ENCODE measurements around the gene ATP5F1D. TPM values are rescaled to one million over a fixed set of nuclear protein-coding genes. Genes with fewer than 3 reads are reported as not detected.
A peak's percentile ranks its signal among the peaks of the same experiment; 100 is the strongest.

The ATP5F1D gene
- total RNA-seq, 1 experiment from 2014 or later: 127 TPM

DNA sequence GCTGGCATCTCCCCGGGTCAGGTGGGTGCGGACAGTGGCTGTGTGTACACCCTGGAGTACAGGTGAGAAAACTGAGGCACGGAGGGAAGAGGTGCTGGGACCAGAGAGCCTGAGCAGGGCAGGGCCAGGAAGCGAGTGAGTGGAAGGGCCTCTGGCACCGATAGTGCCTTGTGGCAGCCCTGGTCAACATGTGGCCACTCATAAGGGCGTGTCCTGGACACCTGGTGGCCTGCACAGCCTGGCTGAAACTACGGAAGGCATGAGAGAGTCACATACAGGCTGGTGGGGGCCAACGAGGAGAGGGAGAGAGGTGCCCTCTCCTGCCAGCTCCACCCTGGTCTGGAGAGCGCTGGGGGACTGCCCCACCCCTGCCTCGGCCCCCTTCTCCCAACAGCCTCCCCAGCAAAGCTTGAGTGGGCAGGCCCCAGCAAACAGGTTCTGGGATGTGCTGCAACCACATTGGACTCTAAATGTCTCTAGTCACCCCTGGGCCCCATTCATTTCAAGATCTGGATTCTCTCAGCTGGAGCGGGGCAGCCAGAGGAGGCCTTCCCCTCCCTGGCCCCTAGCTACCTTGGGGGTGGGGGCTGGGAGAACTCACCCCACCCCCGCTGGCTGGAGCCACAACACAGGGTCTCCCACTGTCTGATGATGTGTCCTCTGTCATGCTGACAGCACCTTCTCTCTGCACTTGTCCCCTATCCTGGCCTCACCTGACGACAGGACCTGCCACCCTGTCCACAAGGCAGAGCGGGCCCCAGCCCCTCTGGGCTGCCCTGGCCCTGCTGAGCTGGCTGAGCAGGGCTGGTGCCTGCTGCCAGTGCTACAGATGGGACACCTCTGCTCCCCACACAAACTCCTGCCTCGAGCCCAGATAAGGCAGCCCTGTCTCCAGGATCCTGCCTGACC is 9.6 kb upstream of the ATP5F1D start:
- no peak for DNase-seq (ENCODE audit: low read depth)

DNA sequence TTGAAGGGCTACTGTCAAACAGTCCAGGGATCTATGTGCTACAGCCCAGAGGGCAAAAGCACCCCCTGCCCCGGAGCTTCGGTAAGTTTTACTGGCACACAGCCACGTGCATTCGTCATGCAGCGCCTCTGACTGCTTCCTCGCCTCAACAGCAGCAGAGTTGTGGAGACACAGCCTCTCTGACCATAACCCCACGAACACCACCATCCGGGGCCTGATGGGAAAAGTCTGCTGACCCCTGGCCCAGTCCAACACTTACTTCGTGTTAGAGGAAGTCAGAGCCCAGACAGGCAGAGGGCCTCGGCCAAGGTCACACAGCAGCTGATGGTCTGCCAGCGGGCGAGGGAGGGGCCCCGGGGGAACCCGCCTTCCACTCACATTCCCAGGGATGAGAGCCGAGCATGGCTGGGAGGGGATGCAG is 8.9 kb upstream of the ATP5F1D start:
- peak; percentile 39 for DNase-seq (ENCODE audit: low read depth)

DNA sequence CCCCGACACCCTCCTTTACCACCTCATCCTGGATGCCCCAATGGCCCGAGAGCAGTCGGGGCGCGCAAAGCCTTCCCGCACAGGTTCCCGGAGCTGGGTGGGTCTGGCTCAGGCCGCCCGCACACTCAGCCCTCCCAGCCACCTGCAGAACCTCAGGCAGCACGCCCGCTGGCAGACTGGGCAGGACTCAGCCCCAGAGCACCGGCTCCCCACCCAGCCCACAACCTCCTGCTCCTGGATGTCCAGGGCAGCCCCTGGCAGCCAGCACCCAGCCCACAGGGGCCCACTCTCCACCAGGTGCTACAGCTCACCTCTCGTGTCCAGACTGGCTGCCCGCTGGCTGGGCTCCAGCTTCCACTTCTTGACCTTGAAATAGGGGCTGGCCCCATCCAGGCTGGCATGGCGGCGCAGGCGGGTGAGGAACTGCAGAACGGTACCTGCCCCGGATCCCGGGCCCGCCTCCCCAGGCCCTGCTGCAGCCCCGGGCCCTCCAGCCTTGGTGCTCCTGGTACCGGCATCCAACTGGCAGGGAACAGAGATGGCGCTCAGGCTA is 8.4 kb upstream of the ATP5F1D start:
- DNase-seq (ENCODE audit: low read depth): no peak

DNA sequence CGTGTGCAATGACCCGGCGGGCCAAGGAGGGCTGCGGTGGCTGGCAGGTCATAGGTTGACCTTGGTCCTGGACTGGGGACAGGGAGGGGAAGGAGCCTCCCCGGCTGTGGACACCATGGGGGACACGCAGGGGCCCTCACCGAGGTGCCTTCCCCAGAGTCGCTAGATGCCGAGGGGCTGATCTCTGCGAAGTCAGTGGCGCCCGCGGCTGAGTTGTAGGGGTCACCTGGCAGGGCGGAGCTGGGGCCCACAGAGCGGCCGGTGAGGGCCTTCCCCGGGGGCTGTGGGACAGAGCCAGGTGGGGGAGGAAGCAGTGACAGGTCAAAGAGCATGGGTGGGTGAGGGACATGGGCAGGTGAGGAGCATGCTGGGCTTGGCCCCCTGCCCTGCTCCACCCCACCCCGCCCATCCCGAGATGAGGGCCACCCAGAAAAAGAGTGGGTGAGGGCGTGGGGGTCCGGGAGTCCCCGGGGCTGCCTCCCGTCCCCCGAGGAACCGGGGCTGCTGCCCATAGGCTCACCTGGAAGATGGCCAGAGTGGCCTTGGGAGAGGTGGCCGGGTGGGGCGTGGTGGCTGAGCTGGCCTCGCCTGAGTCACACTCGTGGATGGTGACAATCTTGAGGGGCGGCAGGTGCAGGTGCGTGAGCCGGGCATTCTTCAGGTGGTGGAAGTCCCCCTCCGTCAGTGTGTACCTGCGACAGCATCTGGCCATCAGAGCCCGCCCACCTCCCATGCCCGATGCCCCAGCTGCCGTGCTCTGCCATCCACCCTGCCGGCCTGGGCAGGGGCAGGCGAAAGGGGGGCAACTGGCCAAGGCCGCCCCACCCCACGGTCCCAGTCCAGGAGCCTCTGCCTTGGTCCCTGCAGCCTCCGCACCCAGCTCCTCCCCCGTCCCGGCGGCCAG is 7.2 kb upstream of the ATP5F1D start:
- DNase-seq (ENCODE audit: low read depth): no peak

DNA sequence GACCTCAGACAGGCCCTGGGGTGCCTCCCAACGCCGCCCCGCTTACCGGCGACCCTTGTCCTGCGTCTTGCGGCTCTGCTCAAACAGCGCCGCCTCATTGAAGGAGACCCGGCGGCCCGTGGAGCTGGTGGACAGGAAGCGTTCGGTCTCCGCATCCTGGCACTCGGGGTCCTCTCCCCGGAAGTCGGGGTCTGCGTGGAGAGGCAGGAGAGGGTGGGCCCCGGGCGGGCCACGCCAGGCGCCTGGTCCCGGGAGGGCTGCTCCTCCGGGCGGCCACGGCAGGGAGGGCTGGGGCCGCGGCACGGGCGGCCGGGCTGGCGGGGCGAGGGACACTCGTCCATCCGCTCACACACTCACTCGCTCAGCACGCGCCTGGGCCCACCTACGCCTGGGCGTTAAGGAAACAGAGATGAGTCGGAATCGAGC is 6.6 kb upstream of the ATP5F1D start:
- no peak for DNase-seq (ENCODE audit: low read depth)

DNA sequence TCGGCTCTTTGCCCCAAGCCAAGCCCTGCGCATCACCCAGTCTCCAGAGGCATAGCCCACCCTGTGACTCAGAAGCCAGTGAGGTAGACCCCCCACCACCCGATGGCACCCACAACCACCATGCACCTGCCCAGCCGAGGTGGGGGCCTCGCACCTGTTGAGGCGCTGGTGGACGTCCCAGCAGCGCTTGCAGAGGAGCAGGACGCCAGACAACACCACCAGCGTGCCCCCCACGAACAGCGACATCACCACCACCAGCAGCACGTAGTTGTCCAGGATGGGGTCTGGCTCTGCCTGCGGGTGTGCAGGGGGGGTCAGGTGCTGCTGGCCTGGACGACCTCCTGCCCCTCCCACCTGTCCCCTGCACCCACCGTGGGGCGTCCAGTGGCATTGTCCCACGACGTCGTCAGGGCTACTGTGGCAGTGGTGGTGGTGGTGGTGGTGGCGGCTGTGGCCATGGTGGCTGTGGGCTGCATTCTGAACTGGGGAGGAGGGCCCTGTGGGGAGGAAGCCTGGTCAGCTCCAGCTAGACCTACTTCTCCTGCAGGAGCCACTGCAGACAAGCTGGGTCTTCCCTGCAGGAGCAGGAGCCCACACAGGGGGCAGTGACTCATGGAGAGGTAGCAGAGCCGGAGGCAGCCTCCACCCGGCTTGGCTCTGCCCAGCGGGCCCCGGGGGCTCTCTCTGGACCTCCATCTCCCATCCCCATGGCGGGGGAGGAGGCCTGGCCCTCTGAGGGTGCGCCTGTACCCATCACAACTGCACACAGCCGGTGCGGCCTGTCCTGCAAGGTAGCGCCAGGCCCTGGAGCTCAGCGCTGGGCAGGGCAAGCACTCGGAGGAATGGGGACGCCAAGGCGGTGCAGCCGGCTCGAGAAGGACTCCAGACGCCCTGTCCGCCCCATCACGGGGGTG is 5.7 kb upstream of the ATP5F1D start:
- DNase-seq (ENCODE audit: low read depth): peak; percentile 46

DNA sequence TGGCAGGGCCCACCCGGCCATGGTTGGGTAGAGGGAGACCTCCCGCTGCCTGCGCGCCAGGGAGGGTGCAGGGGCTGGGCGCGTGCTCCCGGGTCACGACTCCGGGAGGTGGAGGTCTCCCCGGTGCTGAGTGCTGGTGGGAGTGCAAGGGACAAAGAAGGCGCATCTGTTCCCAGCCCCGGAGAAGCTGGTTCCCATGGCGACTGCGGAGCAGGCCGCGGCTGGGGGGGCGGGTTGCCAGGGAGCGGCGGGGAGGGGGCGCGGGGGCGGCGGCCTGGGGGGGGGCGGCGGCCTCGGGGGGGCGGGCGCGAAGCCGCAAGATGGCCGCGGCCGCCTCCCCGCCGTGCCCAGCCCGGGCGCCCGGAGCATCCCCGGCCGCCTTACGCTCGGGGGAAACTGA is 5.0 kb upstream of the ATP5F1D start:
- DNase-seq (ENCODE audit: low read depth): no peak

DNA sequence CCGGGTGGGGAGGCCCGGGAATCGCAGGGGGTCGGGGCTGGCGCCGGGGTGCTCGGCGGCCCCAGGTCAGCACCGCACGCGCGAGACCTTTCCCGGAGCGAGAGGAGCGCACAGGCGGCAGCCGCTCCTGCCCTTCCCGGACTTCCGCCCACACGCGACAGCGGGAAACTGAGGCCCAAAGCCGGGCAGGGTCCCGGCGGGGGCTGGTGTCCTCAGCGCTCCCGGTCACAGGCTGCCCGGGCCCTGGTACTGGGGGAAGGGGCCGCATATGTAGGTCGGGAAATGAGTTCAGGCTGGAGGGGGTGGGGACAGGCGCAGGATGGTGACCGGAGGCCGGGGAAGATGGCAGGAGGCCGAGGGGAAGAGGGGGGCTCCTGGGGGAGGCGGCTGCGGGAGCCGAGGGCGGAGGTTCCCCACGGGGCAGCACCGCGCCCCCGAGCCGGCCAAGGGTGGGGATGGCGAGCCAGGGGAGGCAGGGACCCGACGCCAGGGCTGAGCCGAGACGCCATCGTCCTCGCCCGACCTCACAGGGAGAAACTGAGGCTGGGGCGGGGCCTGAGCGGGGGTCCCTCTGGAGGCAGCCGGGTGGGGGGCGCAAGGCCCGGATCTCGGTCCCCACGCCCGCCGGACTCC is 4.4 kb upstream of the ATP5F1D start:
- DNase-seq (ENCODE audit: low read depth): no peak

DNA sequence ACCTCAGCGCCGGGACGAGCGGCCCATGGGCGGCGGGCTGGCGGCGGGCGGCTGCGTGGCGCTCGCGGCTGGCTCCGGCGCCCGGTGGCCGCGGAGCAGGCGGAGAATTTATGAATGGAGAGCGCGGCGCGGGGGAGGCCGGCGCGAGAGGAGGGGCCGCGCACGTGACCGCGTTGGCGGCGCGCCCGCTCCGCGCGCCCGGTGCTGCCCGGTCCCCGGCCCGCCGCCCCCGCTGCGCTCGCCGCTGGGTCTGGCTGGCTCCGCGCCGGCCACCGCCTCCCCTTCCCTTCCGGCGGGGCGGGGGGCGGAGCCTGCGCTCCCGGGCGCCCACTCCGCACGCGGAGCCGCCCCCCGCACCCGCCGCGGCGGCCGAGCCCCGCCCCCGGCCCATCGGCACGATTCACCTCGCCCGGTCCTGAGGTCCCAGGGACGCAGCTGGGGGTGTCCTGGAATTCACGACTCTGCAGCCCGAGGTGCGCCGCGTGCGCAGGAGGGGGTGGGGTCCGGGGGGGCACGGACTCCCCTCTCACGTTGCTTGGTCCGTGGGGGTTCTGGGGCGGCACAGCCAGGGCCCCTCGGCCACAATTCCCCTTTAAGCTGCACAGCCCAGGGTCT is 3.7 kb upstream of the ATP5F1D start, which contains the start of gene CBARP:
Gene CBARP, minus strand, starts transcription at position 252 of the 615 bp plus-strand sequence. CDS start 1,905 bp downstream, outside the sequence.
- DNase-seq (ENCODE audit: low read depth): no peak

DNA sequence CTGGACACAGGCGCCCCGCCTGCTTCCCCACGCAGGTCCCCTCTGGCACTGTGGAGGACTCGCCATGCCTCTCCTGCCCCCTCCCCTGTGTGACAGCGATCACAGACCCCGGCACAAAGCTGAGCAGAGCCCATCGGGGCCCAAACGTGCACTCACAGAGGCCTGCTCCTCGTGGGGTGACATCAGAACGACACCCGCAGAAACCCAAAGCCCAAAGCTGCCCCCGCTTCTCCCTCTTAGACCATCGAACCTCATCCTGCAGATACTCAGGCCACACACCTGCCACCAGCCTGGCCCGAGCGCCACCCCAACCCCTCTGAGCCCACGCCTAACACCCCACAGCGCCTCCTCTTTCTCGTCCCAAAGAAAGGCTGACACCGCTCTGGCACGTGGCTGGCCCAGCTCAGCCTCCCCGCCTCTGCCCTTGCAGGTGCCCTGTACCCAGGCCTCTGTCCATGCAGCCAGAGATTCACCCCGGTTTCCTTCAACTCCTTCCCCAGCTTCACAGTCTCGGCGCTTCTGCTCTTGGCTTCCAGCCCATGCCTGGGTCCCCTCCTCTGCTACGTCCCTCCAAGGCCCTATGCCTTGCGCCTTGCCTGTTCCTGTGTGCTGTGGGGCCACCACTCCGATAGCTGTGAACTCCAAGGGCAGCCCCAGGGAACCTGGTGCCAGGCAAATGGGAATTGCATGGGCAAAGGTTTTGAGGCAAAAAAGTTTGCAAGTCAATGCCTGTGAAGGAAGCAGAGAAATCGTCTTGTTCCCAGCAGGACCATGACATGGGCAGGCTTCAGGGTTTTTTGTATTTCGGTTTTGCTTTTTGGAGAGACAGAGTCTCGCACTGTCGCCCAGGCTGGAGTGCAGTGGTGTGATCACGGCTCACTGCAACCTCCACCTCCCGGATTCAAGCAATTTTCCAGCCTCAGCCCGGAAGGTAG is 2.9 kb upstream of the ATP5F1D start:
- DNase-seq (ENCODE audit: low read depth): no peak

DNA sequence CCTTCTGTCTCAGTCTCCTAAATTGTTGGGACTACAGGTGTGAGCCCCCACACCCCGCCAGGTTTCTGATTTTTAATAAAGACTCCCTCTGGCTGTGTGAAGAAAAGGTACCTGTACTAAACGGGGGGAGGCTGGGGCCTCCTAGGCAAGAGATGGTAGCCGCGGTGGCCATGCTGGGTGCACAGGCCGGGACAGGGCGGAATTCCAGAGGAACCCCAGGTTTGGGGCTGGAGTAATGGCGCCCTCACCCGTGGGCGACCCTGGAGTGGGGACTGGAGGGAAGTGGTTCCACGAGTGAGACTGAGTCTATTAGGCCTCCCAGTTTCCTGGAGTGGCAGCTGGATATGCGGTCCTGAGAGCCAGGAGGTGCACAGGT is 2.1 kb upstream of the ATP5F1D start:
- DNase-seq (ENCODE audit: low read depth): no peak

DNA sequence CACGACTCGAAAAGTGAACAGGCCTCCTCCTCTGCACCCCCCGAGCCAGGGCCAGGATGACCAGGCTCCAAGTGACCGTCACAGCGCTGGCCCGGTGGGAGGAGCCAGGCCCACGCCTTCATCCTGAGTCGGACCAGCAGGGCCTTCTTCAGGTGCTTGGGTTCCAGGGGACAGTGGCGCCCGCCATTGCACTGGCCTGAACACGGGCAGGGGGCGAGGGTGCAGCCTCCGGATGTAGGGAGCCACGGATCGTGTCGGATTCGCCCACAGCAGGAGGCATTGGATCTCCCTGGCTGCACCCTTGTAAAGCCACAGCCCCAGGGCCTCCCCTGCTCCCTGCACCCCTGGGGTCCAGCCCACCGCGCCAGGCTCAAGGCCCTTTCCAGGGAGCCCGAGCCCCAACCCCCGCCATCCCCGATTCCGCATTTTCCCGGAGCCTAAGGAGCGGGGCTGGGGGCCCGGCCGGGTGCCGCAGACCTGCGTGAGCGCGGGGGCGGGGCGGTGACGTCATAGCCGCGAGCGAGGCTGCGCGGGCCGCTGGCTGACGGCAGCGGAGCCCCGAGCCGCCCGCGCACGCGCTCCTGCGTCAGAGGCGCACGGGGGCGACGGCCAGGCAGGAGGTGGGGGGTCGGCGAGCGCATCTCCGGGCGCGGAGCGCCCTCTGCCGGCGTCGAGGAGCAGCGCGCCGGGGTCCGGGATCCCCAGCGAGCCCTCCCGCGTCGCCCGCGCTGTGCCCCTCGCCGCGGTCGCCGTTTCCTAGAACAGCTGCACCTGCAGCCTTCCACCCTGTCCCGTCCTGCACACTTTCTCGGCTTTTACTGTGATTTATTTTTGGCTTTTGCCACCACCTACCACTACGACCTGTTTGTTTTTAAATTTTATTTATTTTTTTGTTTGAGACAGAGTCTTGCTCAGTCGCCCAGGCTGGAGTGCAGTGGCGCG is 1.5 kb upstream of the ATP5F1D start:
- peak; percentile 80 for DNase-seq (ENCODE audit: low read depth)

DNA sequence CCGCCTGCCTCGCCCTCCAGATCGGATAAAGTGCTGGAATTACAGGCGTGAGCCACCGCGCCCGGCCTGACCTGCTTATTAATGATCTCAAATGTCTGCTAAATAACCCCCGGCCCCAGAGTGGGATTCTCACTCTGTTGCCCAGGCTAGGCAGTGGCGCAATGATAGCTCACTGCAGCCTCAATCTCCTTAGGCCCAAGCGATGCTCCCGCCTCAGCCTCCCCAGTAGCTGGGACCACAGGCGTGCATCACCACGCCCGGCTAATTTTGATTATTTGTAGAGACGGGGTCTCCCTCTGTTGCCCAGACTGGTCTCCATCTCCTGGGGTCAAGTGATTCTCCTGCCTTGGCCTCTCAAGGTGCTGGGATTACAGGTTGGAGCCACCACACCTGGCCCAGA is 626 bp upstream of the ATP5F1D start:
- DNase-seq (ENCODE audit: low read depth): no peak

DNA sequence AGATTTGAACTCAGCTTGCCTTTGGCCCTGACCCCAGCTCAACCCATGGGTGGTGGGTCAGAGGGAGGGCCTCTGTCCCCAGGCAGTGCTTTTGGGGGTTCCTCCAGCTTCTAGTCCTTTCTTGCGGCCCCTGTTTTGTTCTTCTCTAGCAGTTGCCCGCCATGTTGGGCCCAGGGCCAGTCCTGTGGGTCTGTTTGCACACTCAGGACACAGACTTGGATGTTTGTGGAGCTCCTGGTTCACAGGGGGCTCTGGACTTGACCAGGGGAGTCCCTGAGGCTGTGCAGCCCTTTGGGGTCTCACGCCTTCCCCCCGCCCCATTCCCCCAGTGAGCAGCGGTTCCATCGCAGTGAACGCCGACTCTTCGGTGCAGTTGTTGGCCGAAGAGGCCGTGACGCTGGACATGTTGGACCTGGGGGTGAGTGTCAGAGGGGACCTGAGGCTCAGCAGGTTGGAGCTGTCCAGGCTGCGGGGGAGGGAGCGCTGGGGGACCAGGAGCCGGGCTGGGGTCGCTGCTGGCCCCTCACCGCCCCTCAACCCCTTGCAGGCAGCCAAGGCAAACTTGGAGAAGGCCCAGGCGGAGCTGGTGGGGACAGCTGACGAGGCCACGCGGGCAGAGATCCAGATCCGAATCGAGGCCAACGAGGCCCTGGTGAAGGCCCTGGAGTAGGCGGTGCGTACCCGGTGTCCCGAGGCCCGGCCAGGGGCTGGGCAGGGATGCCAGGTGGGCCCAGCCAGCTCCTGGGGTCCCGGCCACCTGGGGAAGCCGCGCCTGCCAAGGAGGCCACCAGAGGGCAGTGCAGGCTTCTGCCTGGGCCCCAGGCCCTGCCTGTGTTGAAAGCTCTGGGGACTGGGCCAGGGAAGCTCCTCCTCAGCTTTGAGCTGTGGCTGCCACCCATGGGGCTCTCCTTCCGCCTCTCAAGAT is 2.5 kb downstream of the ATP5F1D start:
- DNase-seq (ENCODE audit: low read depth): peak; percentile 71

DNA sequence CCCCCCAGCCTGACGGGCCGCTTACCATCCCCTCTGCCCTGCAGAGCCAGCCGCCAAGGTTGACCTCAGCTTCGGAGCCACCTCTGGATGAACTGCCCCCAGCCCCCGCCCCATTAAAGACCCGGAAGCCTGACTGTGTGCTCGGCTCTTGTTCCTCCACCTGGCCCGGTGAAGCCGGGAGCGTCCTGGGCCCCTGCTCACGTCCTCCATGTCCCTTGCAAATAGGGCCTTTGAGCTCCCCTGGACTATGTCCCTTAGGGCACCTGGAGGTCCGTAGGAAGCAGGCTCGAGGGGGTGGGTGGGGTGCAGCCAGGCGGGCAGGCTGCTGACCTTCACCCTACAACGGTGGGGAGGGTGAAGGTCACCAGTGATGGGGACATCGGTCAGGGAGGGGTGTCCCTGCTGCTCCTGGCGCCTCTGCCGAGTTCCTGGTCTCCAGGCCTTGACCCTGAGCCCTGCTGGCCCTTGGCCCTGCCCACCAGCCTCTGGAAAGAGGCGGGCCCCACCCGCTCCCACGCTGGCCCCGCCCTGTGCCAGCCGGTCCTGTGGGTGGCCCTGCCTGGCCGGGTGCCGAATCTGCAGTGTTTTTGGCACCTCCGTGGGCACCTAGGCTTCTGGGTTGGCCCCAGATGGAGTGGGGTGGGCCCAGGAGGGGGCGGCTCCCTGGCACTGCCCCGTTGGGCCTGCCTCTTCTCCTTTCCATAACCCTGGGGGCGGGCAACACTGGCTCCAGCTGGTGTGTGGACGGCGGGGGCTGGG is 3.3 kb downstream of the ATP5F1D start:
- no peak for DNase-seq (ENCODE audit: low read depth)
